ENCODE measurements around the gene EPB41L3.
"Not testable (repeated sequence)": the region's sequence is repeated elsewhere in the genome, so short reads cannot be mapped to it uniquely, and the experiment has no call there.

The EPB41L3 gene

DNA sequence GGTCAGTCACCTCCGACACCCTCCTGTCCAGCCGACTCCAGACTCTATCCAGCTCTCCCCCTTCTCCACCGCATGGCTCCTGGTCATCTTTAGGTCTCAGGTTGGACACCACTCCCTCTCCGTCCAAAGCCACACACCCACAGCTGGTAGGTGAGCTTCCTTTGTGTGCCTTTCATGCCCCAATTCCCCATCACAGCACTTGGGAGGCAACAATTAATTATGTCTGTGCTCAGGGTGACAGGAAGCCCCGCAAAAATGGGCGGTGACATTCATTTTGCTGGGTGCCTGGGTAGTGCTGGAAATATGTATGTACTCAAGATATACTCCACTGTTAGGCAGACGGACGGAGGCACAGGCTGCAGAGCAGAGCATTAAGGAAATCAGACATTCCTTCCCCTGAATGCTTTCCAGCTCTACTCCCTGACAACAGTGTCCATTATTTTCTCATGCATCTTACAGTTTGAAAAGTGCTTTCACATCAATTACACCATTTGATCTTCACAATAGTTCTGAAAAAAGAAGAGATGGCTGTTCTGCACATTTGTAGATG, 13.1 kb downstream of the EPB41L3 start:
- no peak for DNase-seq (ENCODE audit: low read depth)

DNA sequence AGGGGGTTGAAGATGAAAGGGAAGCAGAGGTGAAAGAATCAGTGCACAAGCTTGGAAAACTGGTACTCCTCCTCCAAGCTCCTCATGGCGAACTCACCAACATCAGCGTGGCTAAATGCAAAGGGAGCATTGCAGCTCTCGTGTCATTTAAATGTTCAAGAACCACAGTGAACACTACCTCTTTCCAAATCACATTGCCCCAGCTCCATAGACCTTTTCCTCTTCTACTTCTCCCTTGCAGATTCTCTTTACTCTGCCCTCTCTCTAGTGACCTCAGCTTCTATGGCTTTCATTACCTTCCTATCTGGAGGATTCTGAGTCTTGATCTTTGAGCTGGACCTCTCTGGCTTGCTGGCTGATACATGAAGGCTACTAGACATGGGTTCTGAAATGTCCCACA, 14.3 kb downstream of the EPB41L3 start:
- DNase-seq (ENCODE audit: low read depth), result no peak

DNA sequence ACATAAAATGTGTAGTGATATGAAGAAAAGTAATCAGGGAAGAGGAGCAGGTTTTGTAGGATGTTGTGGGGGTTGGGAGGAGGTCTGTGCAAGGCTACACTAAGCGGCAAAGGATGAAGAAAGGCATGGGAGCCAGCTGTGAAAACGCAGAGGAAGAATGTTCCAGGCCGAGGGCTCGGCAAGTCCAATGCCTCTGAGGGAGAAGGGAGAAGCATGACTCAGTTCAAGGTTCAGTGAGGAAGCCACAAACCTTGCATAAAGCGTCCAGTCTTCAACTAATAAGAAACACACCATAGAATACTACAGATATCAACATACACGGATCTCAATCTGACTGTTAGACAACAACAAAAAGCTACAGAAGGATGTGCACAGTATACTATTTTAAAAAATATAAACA, 16.2 kb downstream of the EPB41L3 start:
- DNase-seq (ENCODE audit: low read depth), result no peak

DNA sequence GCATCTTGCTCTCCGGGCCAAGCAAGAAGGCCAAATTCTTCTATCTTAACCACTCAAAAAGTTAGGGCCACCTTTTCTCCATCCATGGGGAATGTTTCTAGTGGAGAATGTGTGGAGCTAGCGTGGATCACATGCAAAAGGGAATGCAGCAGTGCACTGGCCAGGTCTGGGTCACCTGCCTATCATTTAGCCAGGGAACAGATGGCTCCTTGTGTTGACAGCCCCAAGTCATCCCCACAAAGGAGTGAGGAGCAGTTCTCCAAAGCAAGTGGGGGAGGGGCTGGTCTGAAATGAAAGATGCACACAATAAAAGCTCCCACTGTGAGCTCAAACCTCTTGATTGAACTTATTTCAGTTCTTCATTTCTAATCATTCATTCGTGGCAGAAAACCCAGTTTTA, 19.1 kb downstream of the EPB41L3 start:
- no peak for DNase-seq (ENCODE audit: low read depth)

DNA sequence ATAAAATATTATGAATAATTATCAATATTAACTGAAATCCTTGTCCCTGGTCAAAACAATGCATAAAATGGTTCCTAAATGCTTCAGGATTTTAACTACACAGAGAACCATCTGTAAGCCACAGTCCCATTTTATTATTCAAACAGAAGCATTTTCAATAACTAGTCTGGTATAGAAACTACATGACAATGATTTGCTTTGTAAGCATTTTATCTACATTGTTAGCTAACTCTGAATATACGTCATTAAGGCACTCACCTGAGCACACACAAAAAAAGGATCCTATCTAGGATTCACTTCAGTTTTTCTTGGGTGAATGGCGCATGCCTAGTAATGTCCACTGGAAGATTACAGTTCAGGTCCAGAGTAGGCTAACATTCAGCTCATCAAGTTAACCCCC, 22.8 kb downstream of the EPB41L3 start:
- no peak for DNase-seq (ENCODE audit: low read depth)

DNA sequence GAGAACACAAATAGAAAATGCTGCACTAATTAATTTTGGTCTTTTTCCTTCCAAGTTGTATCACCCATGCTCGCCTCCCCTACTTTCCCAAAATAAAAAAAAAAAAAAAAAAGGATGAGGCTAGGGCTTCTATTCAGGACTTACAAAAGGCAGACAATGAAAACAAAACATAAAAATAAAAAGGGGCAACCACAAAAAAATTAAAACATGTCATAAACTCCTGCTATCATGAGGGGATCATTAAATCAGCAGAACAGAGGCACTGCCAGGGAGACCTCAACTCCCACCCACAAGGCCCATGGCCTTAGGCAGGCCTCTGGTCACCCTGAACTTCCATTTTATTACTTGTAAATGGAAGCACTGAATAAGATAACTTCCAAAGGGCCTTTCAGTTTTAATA, 23.3 kb downstream of the EPB41L3 start:
- DNase-seq (ENCODE audit: low read depth), result no peak

DNA sequence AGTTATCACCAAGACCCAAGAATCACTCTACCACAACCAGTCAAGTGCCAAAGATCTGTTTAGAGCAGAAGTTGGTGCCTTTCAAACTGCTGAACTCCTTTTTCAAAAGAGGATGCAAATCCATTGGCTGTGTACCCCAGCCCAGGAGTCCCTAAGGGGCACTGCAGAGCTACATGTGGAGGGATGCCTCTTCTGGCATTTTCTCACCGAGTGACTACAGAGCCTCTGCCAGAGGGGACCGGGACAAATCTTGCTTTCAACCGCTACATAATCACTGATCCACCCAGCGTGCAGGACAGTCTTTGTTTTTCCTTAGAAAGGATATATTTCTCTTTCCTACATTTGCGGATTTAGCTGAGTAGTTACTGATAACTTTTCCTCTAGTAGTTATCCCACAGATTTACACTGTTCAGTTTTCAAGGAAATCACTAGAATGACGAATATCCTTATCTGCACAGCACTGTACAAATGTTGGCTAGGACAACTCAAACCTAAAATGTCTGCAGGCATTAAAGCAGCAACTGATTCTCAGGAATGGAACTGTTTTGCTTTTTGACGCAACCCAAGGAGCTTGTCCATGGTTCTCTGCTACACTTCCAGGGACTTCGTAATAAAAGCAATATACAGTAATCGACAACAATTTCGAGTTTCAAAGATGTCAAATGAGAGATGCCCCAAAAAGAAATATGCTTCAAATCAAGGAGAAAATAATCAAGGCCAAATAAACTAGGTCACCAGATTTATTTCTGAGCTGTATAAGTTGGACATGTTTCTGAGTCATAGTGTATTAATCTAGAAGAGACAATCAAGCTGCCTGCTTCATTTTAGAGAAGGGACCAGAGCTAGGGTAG, 24.1 kb downstream of the EPB41L3 start:
- no peak for DNase-seq (ENCODE audit: low read depth)

DNA sequence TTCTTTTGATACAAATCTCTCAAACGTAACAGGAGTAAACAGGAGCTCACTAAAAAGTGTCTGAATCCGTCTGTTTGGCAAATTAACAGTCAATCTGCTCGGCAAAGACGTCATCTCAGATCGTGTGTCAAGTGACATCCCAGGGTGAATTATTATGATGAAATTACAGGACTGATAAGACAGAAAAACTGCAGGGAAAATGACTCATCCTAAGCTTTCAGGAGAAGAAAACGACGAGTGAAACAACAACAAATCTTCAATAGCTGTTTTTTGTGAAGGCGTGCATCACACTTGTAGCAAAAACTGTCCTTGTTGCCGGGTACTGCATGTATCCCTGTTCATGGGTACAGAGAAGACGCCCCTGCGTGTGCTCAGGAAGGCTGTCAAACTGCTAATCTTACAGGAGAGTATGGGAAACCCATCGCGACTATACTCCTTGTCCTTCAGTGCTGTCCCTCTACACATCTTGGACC, 24.9 kb downstream of the EPB41L3 start:
- no peak for DNase-seq (ENCODE audit: low read depth)

DNA sequence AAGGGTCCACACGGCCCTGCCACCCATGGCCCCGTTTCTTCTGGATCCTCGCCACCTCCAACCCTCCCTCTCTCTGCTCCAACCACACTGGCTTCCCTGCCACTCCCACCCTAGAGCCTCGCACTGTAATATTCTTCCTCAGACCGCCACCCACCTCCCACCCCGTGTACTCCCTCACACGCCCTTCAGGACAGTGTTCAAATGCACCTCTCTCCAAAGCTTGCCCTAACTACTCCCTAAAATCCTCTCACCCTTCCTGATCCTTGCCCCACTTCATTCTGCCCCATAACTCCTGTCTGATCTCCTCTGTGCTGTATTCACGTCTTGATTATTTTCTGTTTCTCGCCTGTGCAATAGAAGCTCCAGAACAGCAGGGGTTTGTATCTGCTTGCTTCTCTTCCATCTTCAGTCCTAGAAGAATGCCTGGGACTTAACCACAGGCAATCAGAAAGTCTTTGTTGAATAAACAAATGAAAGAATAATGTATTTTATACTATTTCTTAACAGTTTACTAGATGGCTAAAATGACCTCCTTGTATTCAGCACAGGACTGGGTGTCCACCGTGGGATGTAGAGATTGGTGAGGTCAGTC, 25.5 kb downstream of the EPB41L3 start:
- DNase-seq (ENCODE audit: low read depth), result no peak

DNA sequence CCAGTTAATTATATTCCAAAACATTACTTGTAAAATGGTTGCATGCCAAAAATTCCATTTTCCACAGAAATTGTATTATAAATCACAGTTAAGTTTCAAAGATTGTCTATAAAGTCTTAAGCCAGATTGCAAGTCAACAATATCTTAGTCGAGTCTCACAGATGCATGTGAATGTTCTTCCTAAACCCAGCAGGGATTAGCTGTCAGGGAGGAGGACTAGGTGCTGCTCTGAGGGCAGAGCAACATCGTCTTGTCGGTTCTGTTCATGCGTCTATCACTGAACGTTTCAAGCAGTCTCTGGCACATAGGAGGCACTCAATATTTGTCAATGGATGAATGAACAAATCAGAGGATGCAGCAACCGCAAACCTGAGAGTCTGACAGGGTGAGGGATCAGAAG, 27.0 kb downstream of the EPB41L3 start:
- no peak for DNase-seq (ENCODE audit: low read depth)

DNA sequence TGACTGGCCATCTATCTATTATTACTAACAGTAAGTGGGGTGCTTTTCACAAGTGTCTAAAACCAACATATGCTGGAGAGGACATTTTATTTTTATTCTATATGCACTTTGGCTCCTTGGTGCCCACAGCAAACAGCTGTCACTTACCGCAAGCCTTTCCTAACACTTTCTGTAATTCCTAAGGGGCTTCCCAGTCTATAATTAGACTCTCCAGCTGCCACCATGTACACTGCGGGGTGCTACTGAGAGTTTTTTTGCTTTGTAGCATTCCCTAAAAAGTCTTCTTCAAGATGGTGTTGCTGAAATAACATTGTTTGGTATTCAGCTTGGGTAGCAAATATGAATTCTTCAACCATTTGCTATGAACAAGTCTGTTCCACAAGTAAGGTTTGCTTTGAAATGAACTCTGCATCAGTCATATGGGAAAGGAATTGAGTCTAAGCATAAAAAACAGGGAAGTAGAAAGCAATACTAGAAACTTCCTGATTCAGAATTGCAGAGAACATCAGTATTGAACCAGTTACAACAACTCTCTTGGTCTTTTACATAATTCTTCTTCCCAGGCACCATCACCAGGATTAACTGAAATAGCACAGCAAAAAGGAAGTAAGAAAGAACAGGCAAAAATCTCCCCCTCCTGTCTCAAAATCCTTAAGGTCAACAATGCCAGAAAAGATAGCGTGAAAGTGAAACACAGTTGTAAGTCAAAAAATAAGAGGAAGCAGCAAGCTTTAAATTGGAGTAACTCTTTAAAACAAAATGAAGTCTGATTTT, 28.6 kb downstream of the EPB41L3 start:
- DNase-seq (ENCODE audit: low read depth), result no peak

DNA sequence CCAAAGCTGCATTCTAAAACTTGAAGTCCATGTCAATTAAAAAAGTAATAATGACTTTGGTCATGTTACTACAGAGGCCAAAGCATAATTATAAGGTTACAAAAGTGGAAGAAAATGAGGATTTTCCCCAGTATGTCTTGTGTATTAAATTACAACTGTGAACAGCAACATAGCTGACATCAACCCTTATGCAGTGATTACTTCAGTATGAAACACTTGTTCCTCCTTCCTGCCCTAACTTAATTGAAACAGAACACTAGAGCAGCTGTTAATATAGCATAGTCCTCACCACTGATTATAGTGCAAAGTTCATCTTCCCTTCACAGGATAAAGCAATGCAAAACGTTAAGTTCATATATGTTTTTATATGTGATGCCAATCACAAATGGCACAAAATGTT, 29.9 kb downstream of the EPB41L3 start:
- no peak for DNase-seq (ENCODE audit: low read depth)

DNA sequence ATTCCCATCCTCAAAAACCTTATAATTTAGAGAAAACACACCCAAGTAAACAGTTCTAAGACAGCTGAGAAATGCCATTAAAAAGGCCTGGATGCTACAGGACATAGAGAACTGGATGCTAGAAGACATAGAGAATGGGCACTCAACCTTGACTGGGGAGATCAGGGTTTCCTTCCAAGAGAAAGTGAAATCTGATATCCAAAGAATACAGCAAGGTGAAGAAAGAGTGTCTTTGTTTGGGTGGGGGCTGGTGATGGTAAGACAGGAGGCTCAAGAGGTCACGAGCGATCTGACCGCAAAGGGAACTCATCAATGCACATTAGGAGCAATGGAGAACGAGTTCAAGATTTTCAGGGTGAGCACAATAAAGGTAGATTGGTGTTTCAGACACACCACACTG, 31.6 kb downstream of the EPB41L3 start:
- DNase-seq (ENCODE audit: low read depth), result no peak

DNA sequence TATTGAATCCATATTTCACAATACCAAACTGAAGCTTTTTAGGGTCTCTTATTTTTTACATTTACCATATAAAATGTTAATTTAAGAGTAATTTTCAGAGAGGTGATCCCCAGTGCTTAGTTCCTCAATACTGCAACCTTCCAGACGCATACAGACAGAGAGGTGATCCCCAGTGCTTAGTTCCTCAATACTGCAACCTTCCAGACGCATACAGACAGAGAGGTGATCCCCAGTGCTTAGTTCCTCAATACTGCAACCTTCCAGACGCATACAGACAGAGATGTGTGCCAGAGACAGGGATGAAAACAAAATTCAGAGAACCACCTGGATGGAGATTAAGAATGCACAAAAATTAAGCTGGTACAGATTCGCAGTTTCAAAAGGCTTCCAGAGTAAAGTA, 32.3 kb downstream of the EPB41L3 start:
- DNase-seq (ENCODE audit: low read depth), result not testable (repeated sequence)

DNA sequence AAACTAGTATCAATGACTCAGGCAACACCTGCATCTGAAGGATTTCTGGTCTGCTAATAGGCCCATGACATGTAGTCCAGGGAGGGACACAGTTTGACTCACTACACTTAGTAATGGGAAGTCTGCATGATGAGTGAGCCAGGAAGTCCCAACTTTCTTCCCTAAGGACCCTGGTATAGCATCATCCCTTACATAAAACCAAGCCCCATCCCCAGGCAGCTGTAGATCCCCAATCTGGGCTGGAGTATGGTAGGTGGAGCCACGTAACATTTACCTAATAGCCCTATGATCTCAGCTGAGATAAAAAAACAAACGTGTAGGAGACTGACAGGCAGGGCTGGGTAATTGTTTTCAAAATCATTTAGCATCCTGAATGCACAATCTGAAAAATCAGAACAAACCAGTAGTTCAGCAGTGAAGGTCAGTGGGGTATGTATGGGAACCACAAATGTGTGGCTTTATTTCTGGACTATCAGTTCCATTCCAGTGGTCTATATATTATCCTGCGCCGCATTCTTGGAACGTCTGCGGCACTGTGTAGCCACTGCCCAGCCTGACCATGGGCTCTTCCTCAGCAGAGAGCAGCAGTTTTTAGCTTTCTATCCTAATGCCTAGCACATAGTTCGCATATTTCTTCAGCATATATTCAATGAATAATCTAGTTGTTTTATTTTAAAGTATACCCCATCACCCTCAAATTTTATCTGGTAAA, 33.5 kb downstream of the EPB41L3 start:
- no peak for DNase-seq (ENCODE audit: low read depth)

DNA sequence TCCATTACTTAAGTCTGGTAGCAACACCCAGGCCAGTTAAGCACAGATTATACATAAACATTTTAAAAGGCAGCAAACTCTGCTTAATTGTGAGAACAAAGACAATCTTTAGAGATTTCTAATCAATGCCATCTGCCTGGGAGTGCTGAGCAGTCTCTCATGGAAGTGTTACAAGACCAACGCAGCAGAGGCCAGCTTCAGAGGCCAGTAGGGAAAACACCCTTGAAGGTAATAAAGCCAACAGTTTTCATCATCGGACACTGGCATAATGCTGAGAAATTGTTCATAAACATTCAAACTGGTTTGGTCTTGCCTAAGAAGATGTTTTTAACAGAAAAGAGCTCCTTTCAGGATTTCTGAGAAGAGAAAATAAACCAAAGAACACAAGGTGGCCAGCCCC, 35.0 kb downstream of the EPB41L3 start:
- no peak for DNase-seq (ENCODE audit: low read depth)

DNA sequence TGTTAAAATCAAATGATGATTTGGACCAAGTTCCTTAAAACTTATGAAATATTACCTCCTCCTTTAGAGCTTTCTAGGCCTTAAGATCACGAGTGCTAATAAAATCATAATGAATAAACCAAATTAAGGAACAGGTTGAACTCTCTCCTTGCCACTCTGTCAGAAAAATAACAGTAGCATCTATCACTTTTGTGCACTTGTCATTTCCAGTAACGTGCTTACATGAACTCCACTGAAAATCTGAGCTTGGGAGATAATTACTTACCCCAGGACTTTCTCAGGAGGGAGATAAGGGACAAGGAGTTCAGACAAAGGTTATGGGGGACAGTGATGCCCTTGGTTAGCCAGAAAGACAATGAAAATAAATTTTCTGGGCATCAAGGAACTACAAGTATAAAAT, 36.0 kb downstream of the EPB41L3 start:
- DNase-seq (ENCODE audit: low read depth), result no peak

DNA sequence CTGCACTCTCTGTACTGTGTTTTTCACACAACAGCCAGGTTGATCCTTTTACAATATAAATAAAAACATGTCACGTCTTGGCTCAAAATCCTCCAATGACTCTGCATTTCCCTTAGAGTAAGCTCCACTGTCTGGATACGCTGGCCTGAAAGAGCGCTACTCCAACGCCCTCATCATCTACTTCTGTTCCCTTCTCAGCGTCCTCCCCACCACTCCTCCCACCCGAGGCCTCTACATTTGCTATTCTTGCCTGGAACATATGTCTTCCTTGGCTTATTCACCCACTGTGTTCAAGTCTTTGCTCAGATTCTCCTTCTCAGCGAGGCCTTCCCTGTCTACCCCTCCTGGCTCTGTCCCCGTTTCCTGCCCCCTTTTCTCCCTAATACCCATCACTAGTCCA, 37.6 kb downstream of the EPB41L3 start:
- no peak for DNase-seq (ENCODE audit: low read depth)

DNA sequence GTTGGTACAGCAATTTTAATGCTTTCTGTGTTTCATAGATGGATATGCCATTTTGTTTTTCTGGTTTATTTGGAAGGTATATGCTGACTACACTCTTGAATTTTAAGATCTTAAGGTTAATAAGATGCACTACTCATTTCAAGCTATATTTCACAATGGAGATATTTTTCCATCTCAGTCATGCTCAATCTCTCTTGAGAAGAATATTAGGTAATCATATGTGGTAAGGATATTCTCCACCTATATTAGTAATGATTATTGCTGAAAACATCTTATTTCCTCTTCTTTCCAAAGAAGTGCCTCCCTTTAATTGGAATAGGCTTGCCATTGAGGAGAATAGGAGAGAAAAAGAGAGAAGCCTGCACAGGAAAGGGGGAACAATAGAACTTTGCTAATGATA, 40.1 kb downstream of the EPB41L3 start:
- no peak for DNase-seq (ENCODE audit: low read depth)

DNA sequence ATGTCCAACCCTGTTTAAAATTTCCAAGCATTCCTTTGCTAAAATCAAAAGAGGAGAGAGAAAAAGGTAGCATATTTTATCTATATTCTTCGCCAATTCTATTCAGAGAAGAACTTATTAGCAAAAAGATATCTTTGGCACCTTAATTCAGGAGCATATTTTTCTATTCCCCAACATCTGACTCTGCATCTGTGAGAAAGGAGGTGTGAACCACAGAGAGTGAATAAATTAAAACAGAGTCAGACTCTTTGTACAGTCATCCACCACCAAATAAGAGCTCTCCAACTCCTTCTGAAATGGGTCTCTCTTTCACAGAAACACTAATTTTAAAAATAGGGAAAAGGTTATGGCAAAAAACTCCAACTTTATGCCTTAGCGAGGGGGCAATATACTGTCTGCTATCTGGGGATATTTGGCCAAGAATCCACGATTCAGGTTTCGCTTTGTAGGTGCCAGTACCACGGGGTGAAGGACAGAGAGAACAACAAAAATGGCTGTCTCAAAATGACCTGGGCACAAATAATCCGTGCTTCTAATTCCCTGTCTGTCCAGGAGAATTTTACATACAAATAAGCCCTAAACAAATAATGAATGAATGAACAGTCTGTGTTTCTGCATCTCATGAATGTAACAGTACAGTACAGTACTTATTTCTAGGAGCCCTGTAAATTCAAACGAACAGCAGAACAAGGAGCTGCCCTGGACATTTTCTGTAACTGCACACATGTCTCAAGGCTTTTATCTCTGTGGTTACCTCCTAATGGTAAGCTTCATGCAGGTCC, 43.4 kb downstream of the EPB41L3 start:
- no peak for DNase-seq (ENCODE audit: low read depth)

DNA sequence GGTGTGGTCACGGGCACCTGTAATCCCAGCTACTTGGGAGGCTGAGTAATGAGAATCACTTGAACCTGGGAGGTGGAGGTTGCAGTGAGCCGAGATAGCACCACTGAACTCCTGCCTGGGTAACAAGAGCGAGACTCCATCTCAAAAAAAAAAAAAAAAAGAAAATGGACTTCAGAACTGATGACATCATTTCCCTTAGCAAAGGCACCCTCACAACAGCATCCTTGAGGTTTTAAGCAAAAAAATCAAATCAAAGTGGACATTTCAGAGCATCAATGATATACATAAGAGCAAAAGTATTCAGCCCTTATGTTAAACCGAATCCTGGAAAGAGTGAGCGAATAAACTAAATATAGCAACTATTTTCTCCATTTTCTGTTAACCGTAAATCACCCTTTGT, 45.3 kb downstream of the EPB41L3 start:
- no peak for DNase-seq (ENCODE audit: low read depth)

Data from stimulated activated CD8-positive, alpha-beta memory T cell treated with anti-CD3 and anti-CD28 coated beads, Interleukin-7, amount 100 ng/mL, for 24 hours (primary cell).